ENCODE measurements around the gene R3HDM4. TPM values are rescaled to one million over a fixed set of nuclear protein-coding genes. Genes with fewer than 3 reads are reported as not detected.
"Not testable (repeated sequence)": the region's sequence is repeated elsewhere in the genome, so short reads cannot be mapped to it uniquely, and the experiment has no call there.

The R3HDM4 gene
- total RNA-seq (16.0 TPM), polyA plus RNA-seq (62.3 TPM)

- Histone ChIP-seq H3K27ac (ENCODE audit: low read depth) (peak within 1 kb of the TSS; percentile 92), H3K36me3 (ENCODE audit: insufficient read depth) (no peaks in the 10 kb centered on the region), H3K4me1 (ENCODE audit: insufficient read depth) (peaks cover 2% of the 10 kb centered on the region), H3K4me3 (ENCODE audit: low read depth, low read length) (peak within 1 kb of the TSS; percentile 97)
- no peak for DNase-seq (ENCODE audit: extremely low spot score)
- WGBS: 1% methylated on average over 76 of the region's 76 CpGs
Observed at GRCh38 chr19:913080-913748, at the start of gene R3HDM4. Gene R3HDM4 (minus strand): TSS chr19:913219. CDS start chr19:913157, 62 bp downstream.

- Histone ChIP-seq H3K36me3 (ENCODE audit: insufficient read depth) (no peaks in the 10 kb centered on the region), H3K27ac (ENCODE audit: low read depth) (no peak overlapping the region), H3K4me3 (ENCODE audit: low read depth, low read length) (no peak overlapping the region), H3K4me1 (ENCODE audit: insufficient read depth) (no peaks in the 10 kb centered on the region)
- no peak for DNase-seq (ENCODE audit: extremely low spot score)
- WGBS: 61% methylated on average over 14 of the region's 14 CpGs
Observed at GRCh38 chr19:961866-962620, 49.0 kb upstream of the R3HDM4 start.

- no peak for DNase-seq (ENCODE audit: extremely low spot score)
- 73% methylated on average over 8 of the region's 8 CpGs for WGBS
- Histone ChIP-seq H3K4me3 (ENCODE audit: low read depth, low read length) (no peak overlapping the region), H3K27ac (ENCODE audit: low read depth) (no peak overlapping the region), H3K36me3 (ENCODE audit: insufficient read depth) (no peaks in the 10 kb centered on the region), H3K4me1 (ENCODE audit: insufficient read depth) (no peaks in the 10 kb centered on the region)
Observed at GRCh38 chr19:960601-960938, 47.6 kb upstream of the R3HDM4 start.

- H3K27ac ChIP-seq (ENCODE audit: low read depth): no peak overlapping the region
Observed at GRCh38 chr19:960020-960419, 47.0 kb upstream of the R3HDM4 start.

GRCh38 chr19:958967-959855, 46.2 kb upstream of the R3HDM4 start:
- Histone ChIP-seq H3K4me3 (ENCODE audit: low read depth, low read length) (no peak overlapping the region), H3K36me3 (ENCODE audit: insufficient read depth) (no peaks in the 10 kb centered on the region), H3K4me1 (ENCODE audit: insufficient read depth) (no peaks in the 10 kb centered on the region), H3K27ac (ENCODE audit: low read depth) (no peak overlapping the region)
- 88% methylated on average over 36 of the region's 36 CpGs for WGBS
- DNase-seq (ENCODE audit: extremely low spot score): no peak

More at GRCh38 chr19:960020-960419, 47.0 kb upstream of the R3HDM4 start:
- WGBS: 75% methylated on average over 12 of the region's 12 CpGs
- H3K4me3 ChIP-seq (ENCODE audit: low read depth, low read length): no peak overlapping the region
- H3K4me1 ChIP-seq (ENCODE audit: insufficient read depth): no peaks in the 10 kb centered on the region
- no peaks in the 10 kb centered on the region for H3K36me3 ChIP-seq (ENCODE audit: insufficient read depth)
- DNase-seq (ENCODE audit: extremely low spot score): no peak

- not testable (repeated sequence) for H3K4me3 ChIP-seq (ENCODE audit: low read depth, low read length); DNase-seq (ENCODE audit: extremely low spot score); H3K36me3 ChIP-seq (ENCODE audit: insufficient read depth); H3K4me1 ChIP-seq (ENCODE audit: insufficient read depth); H3K27ac ChIP-seq (ENCODE audit: low read depth)
- 95% methylated on average over 9 of the region's 9 CpGs for WGBS
Observed at GRCh38 chr19:957578-957977, 44.6 kb upstream of the R3HDM4 start.

GRCh38 chr19:956766-957440, 43.9 kb upstream of the R3HDM4 start:
- H3K4me3 ChIP-seq (ENCODE audit: low read depth, low read length): no peak overlapping the region
- 58% methylated on average over 27 of the region's 27 CpGs for WGBS
- no peak for DNase-seq (ENCODE audit: extremely low spot score)
- no peak overlapping the region for H3K27ac ChIP-seq (ENCODE audit: low read depth)
- peaks cover 2% of the 10 kb centered on the region for H3K4me1 ChIP-seq (ENCODE audit: insufficient read depth)
- no peaks in the 10 kb centered on the region for H3K36me3 ChIP-seq (ENCODE audit: insufficient read depth)

GRCh38 chr19:955803-956765, 43.1 kb upstream of the R3HDM4 start:
- DNase-seq (ENCODE audit: extremely low spot score): no peak
- H3K27ac ChIP-seq (ENCODE audit: low read depth): no peak overlapping the region
- no peak overlapping the region for H3K4me3 ChIP-seq (ENCODE audit: low read depth, low read length)
- H3K36me3 ChIP-seq (ENCODE audit: insufficient read depth): no peaks in the 10 kb centered on the region
- 79% methylated on average over 55 of the region's 55 CpGs for WGBS
- H3K4me1 ChIP-seq (ENCODE audit: insufficient read depth): peaks cover 2% of the 10 kb centered on the region

GRCh38 chr19:954672-955494, 41.9 kb upstream of the R3HDM4 start:
- Histone ChIP-seq H3K27ac (ENCODE audit: low read depth) (no peak overlapping the region), H3K4me1 (ENCODE audit: insufficient read depth) (peaks cover 2% of the 10 kb centered on the region), H3K4me3 (ENCODE audit: low read depth, low read length) (no peak overlapping the region), H3K36me3 (ENCODE audit: insufficient read depth) (no peaks in the 10 kb centered on the region)
- 73% methylated on average over 43 of the region's 43 CpGs for WGBS
- DNase-seq (ENCODE audit: extremely low spot score): no peak

- DNase-seq (ENCODE audit: extremely low spot score): no peak
- no peak overlapping the region for H3K4me3 ChIP-seq (ENCODE audit: low read depth, low read length)
- H3K27ac ChIP-seq (ENCODE audit: low read depth): no peak overlapping the region
- H3K36me3 ChIP-seq (ENCODE audit: insufficient read depth): no peaks in the 10 kb centered on the region
- H3K4me1 ChIP-seq (ENCODE audit: insufficient read depth): peaks cover 2% of the 10 kb centered on the region
- 78% methylated on average over 14 of the region's 14 CpGs for WGBS
Observed at GRCh38 chr19:954272-954671, 41.3 kb upstream of the R3HDM4 start.

- Histone ChIP-seq H3K27ac (ENCODE audit: low read depth) (no peak overlapping the region), H3K36me3 (ENCODE audit: insufficient read depth) (no peaks in the 10 kb centered on the region), H3K4me1 (ENCODE audit: insufficient read depth) (peaks cover 2% of the 10 kb centered on the region), H3K4me3 (ENCODE audit: low read depth, low read length) (no peak overlapping the region)
- 56% methylated on average over 33 of the region's 33 CpGs for WGBS
- DNase-seq (ENCODE audit: extremely low spot score): no peak
Observed at GRCh38 chr19:953445-954271, 40.6 kb upstream of the R3HDM4 start.

All from urinary bladder (tissue), 4 donors.